22Rv1 (cell line): ENCODE data around the gene PRM1.
"Not testable (repeated sequence)": the region's sequence is repeated elsewhere in the genome, so short reads cannot be mapped to it uniquely, and the experiment has no call there.

Experiments
- H3K27ac ChIP-seq: fragments of 450-650 bp; 2 replicates; pipeline ENCODE4 v1.5.1; 2017
- CTCF ChIP-seq: fragments of 450-650 bp; IDR thresholded peaks from 2 replicates; pipeline ENCODE4 v1.5.1; 2017; ENCODE audit warnings: mild to moderate bottlenecking
- ZFX ChIP-seq: fragments of 450-650 bp; IDR thresholded peaks from 2 replicates; pipeline ENCODE4 v1.6.1; 2017; ENCODE audit warnings: antibody characterized with exemption, borderline replicate concordance

The PRM1 gene

GRCh38 chr16:11299865-11300559 is 18.9 kb upstream of the PRM1 start:
- TF ChIP-seq ZFX (no peak), CTCF (no peak)

GRCh38 chr16:11298950-11299547 is 17.9 kb upstream of the PRM1 start:
- H3K27ac ChIP-seq, result not testable (repeated sequence)

More at GRCh38 chr16:11299865-11300559, 18.9 kb upstream of the PRM1 start:
- no peak overlapping the region for H3K27ac ChIP-seq

- TF ChIP-seq ZFX, result no peak
- no peak for TF ChIP-seq CTCF
- no peak overlapping the region for H3K27ac ChIP-seq
Measured at GRCh38 chr16:11298143-11298900, 17.2 kb upstream of the PRM1 start.

GRCh38 chr16:11297492-11298142 is 16.5 kb upstream of the PRM1 start:
- no peak overlapping the region for H3K27ac ChIP-seq
- no peak for TF ChIP-seq ZFX
- TF ChIP-seq CTCF, result peak; percentile 21; the same call in 1 of the 2 replicates

- no peak overlapping the region for H3K27ac ChIP-seq
- TF ChIP-seq CTCF (no peak), ZFX (no peak)
Measured at GRCh38 chr16:11296706-11297491, 15.8 kb upstream of the PRM1 start.

GRCh38 chr16:11296351-11296705 is 15.2 kb upstream of the PRM1 start:
- no peak overlapping the region for H3K27ac ChIP-seq
- TF ChIP-seq CTCF, result no peak
- no peak for TF ChIP-seq ZFX

- no peak overlapping the region for H3K27ac ChIP-seq
- TF ChIP-seq ZFX, result no peak
- TF ChIP-seq CTCF, result no peak
Measured at GRCh38 chr16:11295672-11296071, 14.5 kb upstream of the PRM1 start.
